Activated CD8-positive, alpha-beta memory T cell treated with anti-CD3 and anti-CD28 coated beads, Interleukin-2, amount 50 U/mL, for 24 hours (primary cell): ENCODE measurements around the gene CD74.
A peak's percentile ranks its signal among the peaks of the same experiment; 100 is the strongest.

Experiments
- DNase-seq: peaks from one replicate; pipeline ENCODE4 v3.0.0-alpha.2; 2020; ENCODE audit errors: extremely low read depth

The CD74 gene

DNA sequence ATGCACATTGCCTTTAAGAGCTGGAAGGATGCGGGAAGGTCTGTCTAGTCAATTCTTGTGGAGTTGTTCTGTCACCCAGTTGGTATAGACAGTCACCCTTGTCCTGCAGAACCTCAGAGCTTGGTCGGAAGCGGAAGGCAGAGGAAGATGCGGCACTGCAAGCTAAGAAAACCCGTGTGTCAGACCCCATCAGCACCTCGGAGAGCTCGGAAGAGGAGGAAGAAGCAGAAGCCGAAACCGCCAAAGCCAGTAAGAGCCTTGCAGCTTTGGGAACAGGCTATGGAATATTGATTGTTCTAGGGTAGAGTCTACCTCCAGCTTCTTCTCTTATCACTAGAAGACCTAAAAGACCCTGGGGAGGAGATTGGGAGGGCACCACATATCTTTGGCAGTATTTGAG is 48.7 kb downstream of the CD74 start:
- DNase-seq: no peak

DNA sequence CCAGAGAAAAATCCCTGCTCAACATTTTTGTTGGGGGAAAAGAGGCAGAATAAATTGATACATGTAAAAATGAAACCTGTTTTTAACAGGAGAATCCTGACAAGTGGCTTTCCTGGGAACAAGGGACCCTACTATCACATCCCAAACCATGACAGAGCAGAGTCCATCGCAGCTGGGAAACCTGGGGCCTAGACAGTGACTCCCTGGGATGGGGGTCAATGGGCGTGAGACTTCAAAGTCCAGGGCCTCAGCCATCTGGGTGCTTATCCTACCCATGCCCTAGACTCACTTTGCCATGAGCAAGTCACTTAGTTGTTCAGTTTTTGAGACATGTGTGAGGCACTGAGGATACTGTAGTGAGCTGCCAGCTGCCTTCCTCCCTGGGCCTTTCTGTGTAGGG is 49.5 kb downstream of the CD74 start:
- DNase-seq: no peak

DNA sequence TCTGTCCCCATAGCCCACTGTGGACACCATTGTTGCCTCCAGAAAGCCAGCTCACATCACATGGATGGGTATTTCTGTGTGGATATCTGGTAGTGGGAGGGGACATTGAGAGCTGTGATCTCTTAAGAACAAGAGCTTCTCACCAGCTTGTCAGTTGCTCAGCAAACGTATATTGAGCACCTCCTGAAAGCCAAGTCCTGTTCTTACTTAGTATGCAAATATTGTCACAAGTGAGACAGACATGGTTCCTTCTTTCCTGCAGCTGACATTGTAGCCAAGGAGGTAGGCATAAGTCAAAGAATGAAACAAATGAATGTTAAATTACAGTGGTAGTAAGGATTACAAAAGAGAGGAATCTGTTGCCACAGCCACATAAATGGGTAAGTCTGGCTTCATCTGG is 51.4 kb downstream of the CD74 start:
- no peak for DNase-seq

DNA sequence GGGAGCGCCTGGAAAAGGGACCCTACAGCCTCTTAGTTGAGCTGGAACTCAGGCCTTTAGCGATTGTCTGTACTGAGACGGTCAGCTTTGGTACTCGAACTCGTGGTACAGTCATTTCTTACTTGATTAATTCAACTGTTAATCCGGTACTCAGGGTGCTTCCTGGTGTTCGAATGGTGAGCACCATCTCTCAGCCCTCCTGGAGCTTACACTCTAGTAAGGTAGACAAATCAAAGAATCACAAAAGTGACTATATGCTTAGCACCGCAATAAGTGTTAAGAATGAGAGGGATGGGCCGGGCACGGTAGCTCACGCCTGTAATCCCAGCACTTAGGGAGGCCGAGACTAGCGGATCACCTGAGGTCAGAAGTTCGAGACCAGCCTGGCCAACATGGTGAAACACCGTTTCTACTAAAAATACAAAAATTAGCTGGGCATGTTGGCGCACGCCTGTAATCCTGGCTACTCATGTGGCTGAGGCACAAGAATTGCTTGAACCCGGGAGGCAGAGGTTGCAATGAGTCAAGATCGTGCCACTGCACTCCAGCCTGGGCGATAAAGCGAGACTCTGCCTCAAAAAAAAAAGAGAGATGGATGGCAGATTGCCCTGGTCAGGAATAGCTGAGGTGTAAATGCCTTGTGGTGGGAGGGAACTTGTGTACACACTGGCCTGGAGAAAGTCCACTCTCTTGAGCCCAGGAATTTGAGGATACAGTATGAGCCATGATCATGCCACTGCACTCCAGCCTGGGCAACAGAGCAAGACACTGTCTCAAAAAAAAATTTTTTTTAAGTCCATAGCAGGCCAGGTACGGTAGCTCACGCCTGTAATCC is 54.2 kb downstream of the CD74 start:
- DNase-seq: no peak

DNA sequence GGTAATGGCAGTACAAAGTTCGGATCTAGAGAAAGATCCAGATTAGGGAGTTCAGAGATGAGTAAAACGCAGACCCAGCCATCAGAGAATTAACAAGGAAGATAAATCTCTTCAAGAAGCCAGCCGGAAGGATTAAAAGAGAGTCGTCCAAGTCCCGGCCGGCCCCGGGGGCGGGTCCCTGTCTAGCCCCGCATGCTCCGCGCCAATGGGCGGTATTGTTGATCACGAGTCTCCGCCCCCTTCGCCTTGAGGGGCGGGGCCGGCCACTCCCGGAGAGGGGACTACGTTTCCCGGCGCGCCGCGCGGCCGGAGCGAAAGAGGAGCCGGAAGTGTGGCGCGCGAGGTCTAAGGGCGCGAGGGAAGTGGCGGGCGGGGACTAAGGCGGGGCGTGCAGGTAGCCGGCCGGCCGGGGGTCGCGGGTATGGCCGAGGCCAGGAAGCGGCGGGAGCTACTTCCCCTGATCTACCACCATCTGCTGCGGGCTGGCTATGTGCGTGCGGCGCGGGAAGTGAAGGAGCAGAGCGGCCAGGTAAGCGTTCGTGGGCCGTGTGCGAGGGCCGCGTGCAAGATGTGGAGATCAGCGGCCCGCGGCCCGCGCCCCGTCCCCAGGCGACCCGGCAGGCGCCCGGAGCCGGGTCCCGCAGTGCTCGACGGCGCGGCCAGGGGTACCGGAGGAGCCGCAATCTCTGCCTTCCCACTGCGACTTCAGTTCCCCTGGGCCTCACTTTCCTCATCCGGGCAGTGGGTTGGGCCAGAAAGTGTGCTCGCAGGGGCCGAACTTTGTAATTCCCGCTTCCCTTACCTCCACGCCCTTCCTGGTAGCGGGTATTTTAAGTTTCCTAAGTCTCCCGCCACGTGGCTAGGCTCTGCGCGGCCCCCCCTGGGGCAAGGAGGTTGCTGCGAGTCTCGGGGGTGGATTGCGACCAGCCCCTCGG is 55.1 kb downstream of the CD74 start, which contains the start of gene TCOF1:
TSS of gene TCOF1 (plus strand) at position 372 of the 935 bp plus-strand sequence. CDS start at position 422, 50 bp downstream.
- peak; percentile 91 for DNase-seq

DNA sequence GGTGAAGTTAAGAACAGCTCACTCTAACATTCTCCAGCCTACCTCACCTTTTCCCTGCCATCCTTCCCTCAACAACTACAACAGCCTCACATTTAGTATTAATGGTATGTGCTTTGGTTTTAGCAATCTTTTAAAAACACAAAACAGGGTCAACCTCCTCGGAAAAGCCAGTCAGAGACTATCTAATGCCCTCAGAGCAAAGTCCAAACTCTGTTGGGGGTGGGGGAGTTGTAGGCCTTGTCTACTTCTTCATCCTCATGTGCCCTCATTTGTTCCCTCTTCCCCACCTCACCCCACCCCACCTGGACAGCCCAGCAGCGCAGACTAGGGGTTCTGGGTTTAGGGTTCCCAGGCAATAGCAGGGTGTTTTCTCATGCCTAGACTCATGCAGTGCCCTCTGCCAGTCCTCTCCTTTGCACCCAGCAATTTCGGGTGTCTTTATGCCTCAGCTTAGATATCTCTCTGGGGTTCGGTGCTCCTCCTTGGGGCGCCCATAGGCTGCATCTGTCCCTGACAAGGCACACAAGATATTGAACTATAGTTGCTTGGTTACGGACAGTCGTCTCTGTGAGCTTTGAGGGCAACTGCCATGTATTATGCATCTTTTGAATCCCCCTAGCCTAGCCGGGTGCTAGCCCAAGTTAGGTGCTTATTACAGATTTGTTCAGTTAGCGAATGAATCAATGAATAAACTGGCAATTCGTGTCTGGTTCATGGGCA is 56.0 kb downstream of the CD74 start:
- no peak for DNase-seq

DNA sequence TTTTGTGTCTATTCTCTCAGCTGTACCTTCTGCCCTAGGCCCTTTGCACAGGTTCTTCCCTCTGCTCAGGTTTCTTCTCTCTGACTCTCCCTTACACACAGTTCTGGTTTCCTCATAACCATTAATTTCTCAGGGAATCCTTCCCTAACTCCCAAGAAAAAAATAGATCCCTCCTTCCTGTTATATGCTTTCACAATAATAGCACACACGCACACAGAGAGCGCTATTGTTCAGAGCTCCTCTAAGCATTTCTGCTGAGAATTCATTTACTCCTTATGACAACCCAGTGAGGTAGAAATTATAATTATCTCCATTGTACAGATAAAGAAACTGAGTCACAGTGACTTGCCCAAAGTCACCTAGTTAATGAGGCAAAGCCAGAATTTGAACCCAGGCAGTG is 56.9 kb downstream of the CD74 start:
- no peak for DNase-seq

DNA sequence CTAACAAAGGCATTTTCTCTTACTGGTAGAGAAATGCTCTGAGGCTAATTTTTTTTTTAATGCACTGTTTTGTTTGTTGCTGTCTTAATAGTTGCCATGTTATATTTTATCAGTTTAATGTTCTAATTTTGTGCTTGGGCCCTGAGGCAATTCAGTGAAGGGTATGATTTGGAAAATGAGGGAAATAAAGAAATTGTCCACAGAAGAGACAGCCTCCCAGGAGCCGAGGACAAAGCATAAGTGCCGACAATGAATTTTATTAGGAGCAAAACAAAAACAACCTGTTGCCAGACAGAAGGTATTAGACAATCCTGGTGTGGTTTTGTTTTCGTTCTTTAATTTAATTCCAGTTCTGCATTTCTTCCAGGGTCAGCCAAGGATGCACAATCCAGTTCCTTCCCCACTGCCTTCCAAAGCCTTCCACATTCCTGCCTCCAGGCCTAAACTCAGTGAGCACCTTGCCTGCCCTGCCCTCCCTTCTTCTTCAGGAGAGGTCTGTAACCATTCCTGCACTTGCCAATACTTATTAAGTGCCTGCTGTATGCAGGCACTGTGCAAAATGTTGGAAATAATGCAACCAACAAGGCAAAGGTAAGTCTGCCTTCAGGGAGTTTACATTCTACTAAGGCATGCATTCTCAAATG is 59.6 kb downstream of the CD74 start:
- DNase-seq: no peak

DNA sequence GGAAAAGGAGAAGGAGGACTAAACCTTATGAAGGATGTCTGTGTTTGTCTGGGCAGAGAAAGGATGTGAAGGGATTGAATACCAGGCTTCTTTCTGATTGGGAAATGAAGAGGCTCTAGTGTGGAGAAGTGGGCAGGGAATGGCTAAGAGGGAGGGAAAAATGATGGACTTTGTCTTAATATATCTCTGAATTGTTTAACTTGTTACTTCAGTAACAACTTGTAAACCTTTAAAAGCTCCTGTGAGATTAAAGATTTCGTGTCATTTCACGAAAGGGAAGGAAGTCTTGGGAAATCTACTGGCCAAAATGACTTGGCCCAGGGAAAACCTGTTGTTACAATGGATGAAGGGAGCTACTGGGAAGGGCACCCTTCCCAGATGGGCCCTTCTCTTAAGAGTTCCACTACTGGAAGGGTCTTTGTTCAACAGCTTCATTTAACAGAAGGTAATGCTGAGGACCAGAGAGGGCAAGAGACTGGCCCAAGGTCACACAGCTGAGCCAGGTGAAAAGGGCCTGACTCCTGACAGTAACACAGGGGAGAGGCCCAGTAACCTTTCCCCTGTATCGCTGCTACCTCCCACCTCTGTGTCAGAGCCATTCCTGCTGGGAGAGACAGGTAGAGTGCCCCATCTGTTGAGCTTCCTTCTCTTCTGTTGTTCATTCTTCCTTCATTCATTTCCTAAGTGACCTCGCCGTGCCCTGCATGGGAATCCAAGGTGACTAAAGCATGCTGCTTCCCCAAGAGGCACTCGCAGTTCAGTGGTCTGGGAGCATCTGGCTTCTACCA is 60.3 kb downstream of the CD74 start:
- no peak for DNase-seq
